ENCODE data around the gene ZBBX. TPM values are rescaled to one million over a fixed set of nuclear protein-coding genes. Genes with fewer than 3 reads are reported as not detected.
A peak's percentile ranks its signal among the peaks of the same experiment; 100 is the strongest.

The ZBBX gene
- total and polyA plus RNA-seq, 10 of the 15 experiments (the other 5 are each of a cell fraction or from before 2014, with no cell fraction given): 0.01 to 0.34 (median 0.17) TPM; not detected in 6

- TF ChIP-seq, protein P1, sequence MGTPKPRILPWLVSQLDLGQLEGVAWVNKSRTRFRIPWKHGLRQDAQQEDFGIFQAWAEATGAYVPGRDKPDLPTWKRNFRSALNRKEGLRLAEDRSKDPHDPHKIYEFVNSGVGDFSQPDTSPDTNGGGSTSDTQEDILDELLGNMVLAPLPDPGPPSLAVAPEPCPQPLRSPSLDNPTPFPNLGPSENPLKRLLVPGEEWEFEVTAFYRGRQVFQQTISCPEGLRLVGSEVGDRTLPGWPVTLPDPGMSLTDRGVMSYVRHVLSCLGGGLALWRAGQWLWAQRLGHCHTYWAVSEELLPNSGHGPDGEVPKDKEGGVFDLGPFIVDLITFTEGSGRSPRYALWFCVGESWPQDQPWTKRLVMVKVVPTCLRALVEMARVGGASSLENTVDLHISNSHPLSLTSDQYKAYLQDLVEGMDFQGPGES (IDR thresholded peaks at IDR 0.05): peak; percentile 27; the same call in 1 of the 2 replicates
- TF ChIP-seq, protein P2, sequence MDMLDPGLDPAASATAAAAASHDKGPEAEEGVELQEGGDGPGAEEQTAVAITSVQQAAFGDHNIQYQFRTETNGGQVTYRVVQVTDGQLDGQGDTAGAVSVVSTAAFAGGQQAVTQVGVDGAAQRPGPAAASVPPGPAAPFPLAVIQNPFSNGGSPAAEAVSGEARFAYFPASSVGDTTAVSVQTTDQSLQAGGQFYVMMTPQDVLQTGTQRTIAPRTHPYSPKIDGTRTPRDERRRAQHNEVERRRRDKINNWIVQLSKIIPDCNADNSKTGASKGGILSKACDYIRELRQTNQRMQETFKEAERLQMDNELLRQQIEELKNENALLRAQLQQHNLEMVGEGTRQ (IDR thresholded peaks at IDR 0.05; ENCODE audit: borderline replicate concordance, low read depth, low read length): no peak
- no peak for TF ChIP-seq SPI1 (IDR thresholded peaks at IDR 0.05; ENCODE audit: borderline replicate concordance, insufficient read depth, low read depth, low read length)
- no peak for TF ChIP-seq BCL3 (IDR thresholded peaks at IDR 0.05; ENCODE audit: borderline replicate concordance, insufficient read depth, low read depth, low read length, poor library complexity, severe bottlenecking)
- no peak for TF ChIP-seq KDM1A (IDR thresholded peaks at IDR 0.05; ENCODE audit: borderline replicate concordance)
- TF ChIP-seq ATF2 (IDR thresholded peaks at IDR 0.05; ENCODE audit: low read length): no peak
- TF ChIP-seq BRCA1 (IDR thresholded peaks at IDR 0.05; ENCODE audit: low read depth, low read length): no peak
- no peak for TF ChIP-seq ZNF217 (IDR thresholded peaks at IDR 0.05)
- no peak for TF ChIP-seq ESRRA (IDR thresholded peaks at IDR 0.05; ENCODE audit: low read length)
- no peak for TF ChIP-seq TBL1XR1 (IDR thresholded peaks at IDR 0.05; ENCODE audit: low read depth, low read length)
- TF ChIP-seq RAD21 (IDR thresholded peaks at IDR 0.05; ENCODE audit: insufficient read depth, low read depth, low read length): peak; percentile 80
- peak; percentile 79 for TF ChIP-seq MEF2B (IDR thresholded peaks at IDR 0.05; ENCODE audit: partially characterized antibody, poor library complexity, severe bottlenecking)
- peak; percentile 39; the same call in 1 of the 2 replicates for TF ChIP-seq HCFC1 (IDR thresholded peaks at IDR 0.05; ENCODE audit: low read length)
- peak; percentile 90 for TF ChIP-seq SMC3 (IDR thresholded peaks at IDR 0.05; ENCODE audit: borderline replicate concordance, low read length)
- TF ChIP-seq JUND (IDR thresholded peaks at IDR 0.05; ENCODE audit: low read depth, low read length): no peak
- TF ChIP-seq SUZ12 (IDR thresholded peaks at IDR 0.05; ENCODE audit: unreplicated experiment): no peak
- TF ChIP-seq, protein P3, sequence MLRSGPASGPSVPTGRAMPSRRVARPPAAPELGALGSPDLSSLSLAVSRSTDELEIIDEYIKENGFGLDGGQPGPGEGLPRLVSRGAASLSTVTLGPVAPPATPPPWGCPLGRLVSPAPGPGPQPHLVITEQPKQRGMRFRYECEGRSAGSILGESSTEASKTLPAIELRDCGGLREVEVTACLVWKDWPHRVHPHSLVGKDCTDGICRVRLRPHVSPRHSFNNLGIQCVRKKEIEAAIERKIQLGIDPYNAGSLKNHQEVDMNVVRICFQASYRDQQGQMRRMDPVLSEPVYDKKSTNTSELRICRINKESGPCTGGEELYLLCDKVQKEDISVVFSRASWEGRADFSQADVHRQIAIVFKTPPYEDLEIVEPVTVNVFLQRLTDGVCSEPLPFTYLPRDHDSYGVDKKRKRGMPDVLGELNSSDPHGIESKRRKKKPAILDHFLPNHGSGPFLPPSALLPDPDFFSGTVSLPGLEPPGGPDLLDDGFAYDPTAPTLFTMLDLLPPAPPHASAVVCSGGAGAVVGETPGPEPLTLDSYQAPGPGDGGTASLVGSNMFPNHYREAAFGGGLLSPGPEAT (IDR thresholded peaks at IDR 0.05; ENCODE audit: low read depth): peak; percentile 91
- TF ChIP-seq, protein P4, sequence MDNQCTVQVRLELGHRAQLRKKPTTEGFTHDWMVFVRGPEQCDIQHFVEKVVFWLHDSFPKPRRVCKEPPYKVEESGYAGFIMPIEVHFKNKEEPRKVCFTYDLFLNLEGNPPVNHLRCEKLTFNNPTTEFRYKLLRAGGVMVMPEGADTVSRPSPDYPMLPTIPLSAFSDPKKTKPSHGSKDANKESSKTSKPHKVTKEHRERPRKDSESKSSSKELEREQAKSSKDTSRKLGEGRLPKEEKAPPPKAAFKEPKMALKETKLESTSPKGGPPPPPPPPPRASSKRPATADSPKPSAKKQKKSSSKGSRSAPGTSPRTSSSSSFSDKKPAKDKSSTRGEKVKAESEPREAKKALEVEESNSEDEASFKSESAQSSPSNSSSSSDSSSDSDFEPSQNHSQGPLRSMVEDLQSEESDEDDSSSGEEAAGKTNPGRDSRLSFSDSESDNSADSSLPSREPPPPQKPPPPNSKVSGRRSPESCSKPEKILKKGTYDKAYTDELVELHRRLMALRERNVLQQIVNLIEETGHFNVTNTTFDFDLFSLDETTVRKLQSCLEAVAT (IDR thresholded peaks at IDR 0.05): no peak
- TF ChIP-seq NFXL1 (IDR thresholded peaks at IDR 0.05; ENCODE audit: borderline replicate concordance): no peak
- TF ChIP-seq HDGF (IDR thresholded peaks at IDR 0.05): no peak
- peak; percentile 78 for TF ChIP-seq FOXM1 (IDR thresholded peaks at IDR 0.05; ENCODE audit: low read depth, low read length)
Observed at GRCh38 chr3:167380004-167380689, at the start of gene ZBBX (continued).
